OCI-LY7 (cell line): Measurements from ENCODE around the gene PDCD1. TPM values are rescaled to one million over a fixed set of nuclear protein-coding genes. Genes with fewer than 3 reads are reported as not detected.

Experiments
- BruUV-seq: library from RNA; stranded (reverse); fragments of 400-500 nt; replicated peaks from 2 replicates; lab custom pipeline; 2021; lab: Mats Ljungman, UMichigan
- CTCF ChIA-PET: fragments of 300-600 bp; sonication (Branson Sonifier 250); formaldehyde crosslinking; loops from one replicate; lab custom pipeline; 2022; ENCODE audit warnings: antibody characterized with exemption; ENCODE audit not compliant: unreplicated experiment; lab: Charles Lee
- POLR2A ChIA-PET: fragments of 300-600 bp; sonication (Branson Sonifier 250); formaldehyde crosslinking; loops from one replicate; lab custom pipeline; 2022; ENCODE audit warnings: antibody characterized with exemption; lab: Charles Lee
- DNase-seq: peaks from one replicate; pipeline ENCODE4 v3.0.0-alpha.2; 2015; ENCODE audit warnings: low spot score
- H2AFZ ChIP-seq: fragments of 200-600 bp; sonication (generic), shearing (Covaris generic); 2 replicates; pipeline ENCODE4 v1.6.1; 2014; ENCODE audit warnings: mild to moderate bottlenecking, antibody characterized with exemption, low read length, moderate library complexity
- H3K27ac ChIP-seq: fragments of 200-600 bp; sonication (generic); 2 replicates; pipeline ENCODE4 v1.5.1; 2014; ENCODE audit warnings: mixed run types, low read depth, mild to moderate bottlenecking, moderate library complexity, low read length, inconsistent platforms; ENCODE audit not compliant: poor library complexity, severe bottlenecking
- H3K36me3 ChIP-seq: fragments of 200-600 bp; sonication (generic); 2 replicates; pipeline ENCODE4 v1.6.1; 2014; ENCODE audit warnings: mild to moderate bottlenecking, antibody characterized with exemption, low read length, moderate library complexity, mixed read lengths; ENCODE audit not compliant: insufficient read depth
- H3K4me1 ChIP-seq: fragments of 200-600 bp; sonication (generic); 2 replicates; pipeline ENCODE4 v1.5.1; 2014; ENCODE audit warnings: mild to moderate bottlenecking, low read length; ENCODE audit not compliant: insufficient read depth, poor library complexity, severe bottlenecking
- H3K4me2 ChIP-seq: fragments of 200-600 bp; sonication (generic); 2 replicates; pipeline ENCODE4 v1.6.1; 2014; ENCODE audit warnings: mild to moderate bottlenecking, low read length
- H3K4me3 ChIP-seq: fragments of 200-600 bp; sonication (generic); 2 replicates; pipeline ENCODE4 v1.5.1; 2014; ENCODE audit warnings: mild to moderate bottlenecking, low read depth, low read length; ENCODE audit not compliant: poor library complexity, severe bottlenecking
- H3K79me2 ChIP-seq: fragments of 200-600 bp; sonication (generic); 2 replicates; pipeline ENCODE4 v1.6.1; 2016; ENCODE audit warnings: low read depth, mild to moderate bottlenecking, low read length, moderate library complexity, mixed read lengths; ENCODE audit not compliant: insufficient read depth
- H3K9me2 ChIP-seq: fragments of 200-600 bp; sonication (generic); 2 replicates; pipeline ENCODE4 v1.6.1; 2016; ENCODE audit warnings: mild to moderate bottlenecking, low read length, mixed read lengths; ENCODE audit not compliant: insufficient read depth
- H3K9me3 ChIP-seq: fragments of 200-600 bp; sonication (generic); 2 replicates; pipeline ENCODE4 v1.6.1; 2014; ENCODE audit warnings: mild to moderate bottlenecking, mixed run types, low read length, mixed read lengths
- H4K20me1 ChIP-seq: fragments of 200-600 bp; sonication (generic); 2 replicates; pipeline ENCODE4 v1.6.1; 2014; ENCODE audit warnings: mild to moderate bottlenecking, antibody characterized with exemption, low read length, moderate library complexity, mixed read lengths; ENCODE audit not compliant: insufficient read depth
- EZH2phosphoT487 ChIP-seq: fragments of 200-600 bp; sonication (generic); IDR thresholded peaks from 2 replicates; pipeline ENCODE4 v1.6.1; 2018; ENCODE audit warnings: low read depth, borderline replicate concordance, mild to moderate bottlenecking, mixed run types, antibody characterized with exemption, low read length, moderate library complexity, mixed read lengths
- intact Hi-C: fragments of 100-400 bp; cut with micrococcal nuclease; formaldehyde crosslinking; loops from one replicate; pipeline ENCODE4 v1.10.0; 2022; ENCODE audit not compliant: unreplicated experiment
- total RNA-seq, 2 experiments: library from RNA; depleted of rRNA in 1 of 2; stranded (reverse); fragments of >200 nt in 1 of 2; shearing (Covaris generic) in 1 of 2; gene quantifications; 2 replicates each; pipeline ENCODE4 v1.2.3, GENCODE V29; 2014 to 2022
- TF ChIP-seq, protein P1 (sequence below): fragments of 200-600 bp; sonication (generic); conservative IDR thresholded peaks from 2 replicates; pipeline ENCODE4 v1.5.1; 2014; ENCODE audit warnings: mild to moderate bottlenecking, antibody characterized with exemption, low read length, moderate library complexity, mixed read lengths

Gene PDCD1
- total RNA-seq, 2 experiments from 2014 or later: not detected

DNA sequence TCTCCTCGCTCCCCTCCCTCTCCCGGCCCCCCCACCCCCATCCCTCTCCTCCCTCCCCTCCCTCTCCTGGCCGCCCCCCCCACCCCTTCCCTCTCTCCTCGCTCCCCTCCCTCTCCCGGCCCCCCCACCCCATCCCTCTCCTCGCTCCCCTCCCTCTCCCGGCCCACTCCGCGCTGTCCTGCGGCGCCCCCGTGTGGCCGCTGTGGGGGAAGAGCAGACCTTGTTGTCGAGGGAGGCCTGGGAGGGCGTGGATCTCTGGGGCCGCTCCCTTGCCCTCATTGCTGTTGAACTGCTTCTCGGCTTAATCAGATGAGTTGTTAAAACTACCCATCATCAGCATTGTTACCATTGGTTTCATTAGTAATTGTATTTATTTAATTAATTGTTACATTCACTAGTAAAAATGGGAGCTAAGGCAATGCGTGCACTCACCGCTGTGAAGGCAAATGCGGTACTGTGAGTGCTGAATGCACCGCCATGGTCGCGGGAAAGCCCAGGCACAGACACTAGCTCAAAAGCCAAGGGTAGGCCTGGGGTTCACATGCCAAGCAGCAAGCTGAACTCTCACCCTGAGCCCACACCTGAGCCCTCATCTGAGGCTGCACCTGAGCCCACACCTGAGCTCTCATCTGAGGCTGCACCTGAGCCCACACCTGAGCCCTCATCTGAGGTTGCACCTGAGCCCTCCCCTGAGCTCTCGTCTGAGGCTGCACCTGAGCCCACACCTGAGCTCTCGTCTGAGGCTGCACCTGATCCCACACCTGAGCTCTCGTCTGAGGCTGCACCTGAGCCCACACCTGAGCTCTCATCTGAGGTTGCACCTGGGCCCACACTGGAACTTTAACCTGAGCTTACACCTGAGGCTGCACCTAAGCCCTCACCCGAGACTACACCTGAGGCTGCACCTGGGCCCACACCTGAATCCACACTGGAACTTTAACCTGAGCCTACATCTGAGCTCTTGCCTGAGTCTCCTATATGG is 19.6 kb upstream of the PDCD1 start:
- POLR2A ChIA-PET: interaction anchor here (0.6 kb wide), 3 partner anchors 53 to 236 kb away, joined by 3 to 4 read pairs (median 3); no protein-coding TSS in a partner anchor
- Histone ChIP-seq H3K4me1 (peaks cover 23% of the 10 kb centered on the region), H3K4me3 (no peak overlapping the region), H3K27ac (no peak overlapping the region), H2AFZ (no peak overlapping the region), H3K36me3 (no peaks in the 10 kb centered on the region), H3K9me2 (no peaks in the 10 kb centered on the region), H3K4me2 (no peak overlapping the region), H3K9me3 (no peaks in the 10 kb centered on the region), H4K20me1 (no peaks in the 10 kb centered on the region), H3K79me2 (peaks cover 5% of the 10 kb centered on the region; the same call in 1 of the 2 replicates)
- TF ChIP-seq, protein P1, sequence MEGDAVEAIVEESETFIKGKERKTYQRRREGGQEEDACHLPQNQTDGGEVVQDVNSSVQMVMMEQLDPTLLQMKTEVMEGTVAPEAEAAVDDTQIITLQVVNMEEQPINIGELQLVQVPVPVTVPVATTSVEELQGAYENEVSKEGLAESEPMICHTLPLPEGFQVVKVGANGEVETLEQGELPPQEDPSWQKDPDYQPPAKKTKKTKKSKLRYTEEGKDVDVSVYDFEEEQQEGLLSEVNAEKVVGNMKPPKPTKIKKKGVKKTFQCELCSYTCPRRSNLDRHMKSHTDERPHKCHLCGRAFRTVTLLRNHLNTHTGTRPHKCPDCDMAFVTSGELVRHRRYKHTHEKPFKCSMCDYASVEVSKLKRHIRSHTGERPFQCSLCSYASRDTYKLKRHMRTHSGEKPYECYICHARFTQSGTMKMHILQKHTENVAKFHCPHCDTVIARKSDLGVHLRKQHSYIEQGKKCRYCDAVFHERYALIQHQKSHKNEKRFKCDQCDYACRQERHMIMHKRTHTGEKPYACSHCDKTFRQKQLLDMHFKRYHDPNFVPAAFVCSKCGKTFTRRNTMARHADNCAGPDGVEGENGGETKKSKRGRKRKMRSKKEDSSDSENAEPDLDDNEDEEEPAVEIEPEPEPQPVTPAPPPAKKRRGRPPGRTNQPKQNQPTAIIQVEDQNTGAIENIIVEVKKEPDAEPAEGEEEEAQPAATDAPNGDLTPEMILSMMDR: peak; percentile 70
- TF ChIP-seq EZH2phosphoT487: no peak
- no TSS peak for BruUV-seq
- CTCF ChIA-PET: interaction anchor here (0.5 to 0.7 kb wide), 3 partner anchors 130 to 176 kb away, joined by 3 to 15 read pairs (median 5); no protein-coding TSS in a partner anchor
- intact Hi-C loops: no loop called here
- DNase-seq: peak; percentile 65

DNA sequence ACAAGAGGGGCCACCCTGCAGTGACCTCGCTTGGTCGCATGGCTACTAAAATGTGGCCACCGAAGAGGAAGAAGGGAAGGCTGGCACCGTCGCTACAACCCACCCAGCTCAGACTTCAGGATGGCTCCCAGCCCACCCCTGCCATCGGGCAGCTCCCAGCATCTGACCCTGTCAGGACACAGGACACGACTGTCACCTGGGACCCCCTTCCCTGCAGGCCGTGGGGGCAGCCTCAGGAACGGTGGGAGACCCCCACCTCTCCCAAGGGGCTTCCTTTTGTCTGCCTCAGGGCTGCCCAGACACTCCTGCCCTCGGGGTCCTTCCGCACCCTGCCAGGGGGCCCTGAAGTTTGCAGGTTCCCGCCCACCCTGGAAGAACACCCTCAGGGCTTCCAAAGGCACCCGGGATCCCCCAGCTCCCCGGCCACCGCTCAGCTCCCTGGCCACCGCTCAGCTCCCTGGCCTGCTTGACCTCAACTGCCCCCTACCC is 18.5 kb upstream of the PDCD1 start:
- no TSS peak for BruUV-seq
- Histone ChIP-seq H3K4me2 (no peak overlapping the region), H3K4me3 (no peak overlapping the region), H4K20me1 (no peaks in the 10 kb centered on the region), H3K9me3 (no peaks in the 10 kb centered on the region), H3K27ac (no peak overlapping the region), H3K79me2 (no peaks in the 10 kb centered on the region), H3K36me3 (no peaks in the 10 kb centered on the region), H2AFZ (no peak overlapping the region), H3K9me2 (no peaks in the 10 kb centered on the region), H3K4me1 (peaks cover 12% of the 10 kb centered on the region)
- TF ChIP-seq, protein P1: no peak
- no peak for TF ChIP-seq EZH2phosphoT487
- ChIA-PET CTCF (no interaction called here), POLR2A (no interaction called here)
- DNase-seq: no peak
- intact Hi-C loops: no loop called here
